ENCODE measurements around the gene MIA.

GRCh38 chr19:40777645-40777936, 2.3 kb downstream of the MIA start:
- TF ChIP-seq CTCF (IDR thresholded peaks at IDR 0.05 in 4 of 5, conservative IDR thresholded peaks at IDR 0.05 in 1 of 5) (no peak), POLR2A (IDR thresholded peaks at IDR 0.05) (no peak)

Data from gastrocnemius medialis (tissue), 4 donors.